Mucosa of stomach (tissue), 1 donor: ENCODE data around the gene CHD1L.

Source experiments
- H3K27me3 ChIP-seq: one replicate; pipeline ENCODE4 v1.7.0; 2013; ENCODE audit warnings: mild to moderate bottlenecking, low read length; ENCODE audit not compliant: control insufficient read depth, insufficient read depth
- H3K36me3 ChIP-seq: one replicate; pipeline ENCODE4 v1.7.0; 2013; ENCODE audit warnings: low read length; ENCODE audit not compliant: control insufficient read depth, insufficient read depth
- H3K4me1 ChIP-seq: one replicate; pipeline ENCODE4 v1.7.0; 2013; ENCODE audit warnings: mild to moderate bottlenecking, low read length; ENCODE audit not compliant: control insufficient read depth, insufficient read depth
- H3K4me3 ChIP-seq: one replicate; pipeline ENCODE4 v1.7.0; 2013; ENCODE audit warnings: low read length
- H3K9ac ChIP-seq: one replicate; pipeline ENCODE4 v1.7.0; 2013; ENCODE audit warnings: mild to moderate bottlenecking, low read length, moderate library complexity
- H3K9me3 ChIP-seq: one replicate; pipeline ENCODE4 v1.7.0; 2013; ENCODE audit warnings: mild to moderate bottlenecking, low read length, moderate library complexity; ENCODE audit not compliant: control insufficient read depth
- donor health status: Pancreatic carcinoma.

CHD1L gene

DNA sequence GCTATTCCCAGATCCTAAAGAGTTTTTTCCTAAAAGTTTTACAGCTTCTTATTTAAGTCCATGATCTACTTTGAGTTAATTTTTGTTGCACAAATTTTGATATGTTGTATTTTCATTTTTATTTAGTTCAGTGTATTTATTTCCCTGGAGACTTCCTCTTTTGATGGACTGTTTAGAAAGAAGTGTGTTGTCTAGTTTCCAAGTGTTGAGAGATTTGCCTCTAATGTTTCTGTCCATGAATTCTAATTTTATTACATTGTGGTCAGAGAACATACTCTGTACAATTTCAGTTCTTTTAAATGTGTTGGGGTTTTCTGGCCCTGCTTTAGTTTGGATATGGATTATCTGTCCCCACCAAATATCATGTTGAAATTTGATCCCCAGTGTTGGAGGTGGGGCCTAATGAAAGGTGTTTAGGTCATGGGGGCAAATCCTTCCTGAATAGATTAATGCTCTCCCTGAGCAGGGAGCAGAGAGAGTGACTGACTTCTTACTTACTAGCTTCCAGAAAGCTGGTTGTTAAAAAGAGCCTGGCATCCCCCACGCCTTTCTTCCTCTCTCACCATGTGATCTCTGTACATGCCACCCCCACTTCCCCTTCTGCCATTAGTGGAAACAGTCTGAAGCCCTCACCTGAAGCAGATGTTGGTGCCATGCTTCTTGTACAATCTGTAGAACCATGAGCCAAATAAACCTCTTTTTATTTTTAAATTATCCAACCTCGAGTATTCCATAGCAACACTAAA, 4.6 kb downstream of the CHD1L start:
- Histone ChIP-seq H3K36me3 (no peaks in the 10 kb centered on the region), H3K4me3 (no peak overlapping the region), H3K27me3 (no peaks in the 10 kb centered on the region), H3K9ac (no peak overlapping the region), H3K9me3 (no peaks in the 10 kb centered on the region), H3K4me1 (peaks cover 10% of the 10 kb centered on the region)

DNA sequence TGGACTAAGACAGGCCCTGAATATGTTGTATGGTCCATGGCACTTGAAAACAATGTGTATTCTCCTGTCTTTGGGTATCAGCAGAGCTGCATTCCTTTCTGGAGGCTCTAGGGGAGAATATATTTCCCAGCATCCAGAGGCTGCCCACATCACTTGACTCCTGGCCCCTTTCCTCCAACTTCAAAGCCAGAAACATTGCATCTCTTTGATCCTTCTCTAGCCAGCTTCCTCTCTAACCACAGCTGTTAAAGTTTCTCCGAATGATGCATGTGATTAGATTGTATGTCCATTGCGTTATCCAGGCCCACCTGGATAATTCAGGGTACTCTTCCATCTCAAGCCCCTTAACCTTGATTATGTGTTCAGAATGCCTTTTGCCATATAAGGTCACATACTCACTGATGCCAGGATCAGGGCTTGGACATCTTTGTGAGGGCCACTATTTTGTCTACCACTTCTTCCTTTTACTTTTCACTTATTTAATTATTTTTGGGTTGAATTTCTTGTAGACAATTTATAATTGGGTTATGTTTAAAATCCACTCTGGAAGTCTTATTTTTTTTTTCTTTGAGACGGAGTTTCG, 5.3 kb downstream of the CHD1L start:
- H3K36me3 ChIP-seq: no peaks in the 10 kb centered on the region
- H3K4me1 ChIP-seq: peaks cover 7% of the 10 kb centered on the region
- no peak overlapping the region for H3K4me3 ChIP-seq
- no peaks in the 10 kb centered on the region for H3K9me3 ChIP-seq
- no peak overlapping the region for H3K9ac ChIP-seq
- H3K27me3 ChIP-seq: no peaks in the 10 kb centered on the region

DNA sequence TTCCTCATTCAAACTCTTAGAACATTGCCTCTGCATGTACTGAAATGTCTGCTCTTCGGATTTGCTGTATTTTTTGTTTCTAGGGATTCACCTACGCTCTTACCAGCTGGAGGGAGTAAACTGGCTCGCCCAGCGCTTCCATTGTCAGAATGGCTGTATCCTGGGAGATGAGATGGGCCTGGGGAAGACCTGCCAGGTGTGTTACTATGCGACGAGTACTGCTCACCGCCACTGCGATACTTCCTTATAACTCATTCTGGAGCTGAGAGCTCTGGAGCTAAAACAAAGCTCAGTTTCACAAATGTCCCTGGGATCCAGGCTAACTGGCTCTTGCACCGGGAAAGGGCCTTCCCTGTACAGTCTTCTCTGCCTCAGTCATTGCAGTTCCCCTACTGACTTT, 10.1 kb downstream of the CHD1L start:
- H3K9ac ChIP-seq: no peak overlapping the region
- peaks cover under 1% of the 10 kb centered on the region for H3K4me1 ChIP-seq
- H3K9me3 ChIP-seq: no peaks in the 10 kb centered on the region
- H3K27me3 ChIP-seq: no peaks in the 10 kb centered on the region
- H3K36me3 ChIP-seq: no peaks in the 10 kb centered on the region
- H3K4me3 ChIP-seq: no peak overlapping the region

DNA sequence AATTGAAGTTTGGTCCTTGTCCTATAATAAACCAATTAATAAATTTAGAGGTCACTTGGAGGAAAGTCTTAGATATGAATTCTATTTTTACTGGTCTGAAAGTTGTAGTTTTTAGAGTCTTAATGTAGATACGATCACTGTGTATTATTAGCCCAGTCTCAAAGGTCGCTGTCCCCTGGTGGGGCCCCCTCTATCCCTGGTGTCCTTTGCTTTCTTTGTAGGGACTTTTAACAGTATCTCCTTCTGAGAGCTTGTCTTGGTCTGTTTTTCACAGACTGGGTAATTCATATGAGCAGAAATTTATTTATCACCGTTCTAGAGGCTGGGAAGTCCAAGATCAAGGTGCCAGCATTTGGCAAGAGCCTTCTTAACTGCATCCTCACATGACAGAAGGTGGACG, 18.5 kb downstream of the CHD1L start:
- Histone ChIP-seq H3K36me3 (no peaks in the 10 kb centered on the region), H3K4me3 (no peak overlapping the region), H3K9ac (no peak overlapping the region), H3K27me3 (no peaks in the 10 kb centered on the region), H3K4me1 (no peaks in the 10 kb centered on the region), H3K9me3 (no peaks in the 10 kb centered on the region)

DNA sequence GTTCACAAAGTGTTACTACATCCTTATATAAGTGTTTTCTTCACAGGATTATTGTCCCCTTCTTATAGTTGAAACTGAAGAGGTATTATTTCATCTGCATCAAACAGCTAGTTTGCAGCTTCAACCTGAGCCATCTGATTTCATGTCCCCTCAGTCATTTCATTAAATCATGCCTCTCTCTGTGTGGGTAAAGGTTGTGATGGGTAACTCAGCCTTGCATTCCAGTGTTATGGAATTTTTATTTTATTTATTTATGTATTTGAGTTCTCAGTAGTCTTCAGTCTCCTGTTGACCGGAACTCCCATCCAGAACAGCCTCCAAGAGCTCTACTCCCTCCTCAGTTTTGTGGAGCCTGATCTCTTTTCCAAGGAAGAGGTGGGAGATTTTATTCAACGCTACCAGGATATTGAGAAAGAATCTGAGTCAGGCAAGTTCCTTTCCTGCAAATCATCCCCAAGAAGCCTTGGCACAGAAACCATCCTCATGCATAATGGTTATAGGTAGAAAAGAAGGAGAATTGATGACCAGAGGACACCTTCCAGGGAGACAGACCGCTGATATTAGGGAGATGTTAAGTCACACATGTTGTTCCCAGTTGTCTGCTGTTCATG, 21.8 kb downstream of the CHD1L start:
- H3K4me1 ChIP-seq: no peaks in the 10 kb centered on the region
- H3K27me3 ChIP-seq: no peaks in the 10 kb centered on the region
- H3K9me3 ChIP-seq: no peaks in the 10 kb centered on the region
- H3K36me3 ChIP-seq: peaks cover 7% of the 10 kb centered on the region
- H3K4me3 ChIP-seq: no peak overlapping the region
- H3K9ac ChIP-seq: no peak overlapping the region

DNA sequence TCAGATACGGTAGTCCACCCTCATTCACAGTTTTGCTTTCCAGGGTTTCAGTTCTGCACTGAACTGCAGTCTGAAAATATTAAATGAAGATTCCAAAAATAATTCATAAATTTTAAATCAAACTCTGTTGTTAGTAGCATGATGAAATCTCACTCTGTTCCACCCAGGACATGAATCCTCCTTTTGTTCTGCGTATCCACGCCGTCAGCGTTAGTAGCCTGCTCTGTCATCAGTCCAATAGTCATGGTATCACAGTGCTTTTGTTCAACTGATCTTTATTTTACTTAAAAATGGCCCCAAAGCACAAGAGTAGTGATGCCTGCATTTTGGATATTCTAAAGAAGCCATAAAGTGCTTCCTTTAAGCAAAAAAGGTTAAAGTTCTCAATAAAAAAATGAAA, 23.9 kb downstream of the CHD1L start:
- Histone ChIP-seq H3K4me1 (no peaks in the 10 kb centered on the region), H3K9me3 (no peaks in the 10 kb centered on the region), H3K9ac (no peak overlapping the region), H3K36me3 (peaks cover 7% of the 10 kb centered on the region), H3K27me3 (no peaks in the 10 kb centered on the region), H3K4me3 (no peak overlapping the region)

DNA sequence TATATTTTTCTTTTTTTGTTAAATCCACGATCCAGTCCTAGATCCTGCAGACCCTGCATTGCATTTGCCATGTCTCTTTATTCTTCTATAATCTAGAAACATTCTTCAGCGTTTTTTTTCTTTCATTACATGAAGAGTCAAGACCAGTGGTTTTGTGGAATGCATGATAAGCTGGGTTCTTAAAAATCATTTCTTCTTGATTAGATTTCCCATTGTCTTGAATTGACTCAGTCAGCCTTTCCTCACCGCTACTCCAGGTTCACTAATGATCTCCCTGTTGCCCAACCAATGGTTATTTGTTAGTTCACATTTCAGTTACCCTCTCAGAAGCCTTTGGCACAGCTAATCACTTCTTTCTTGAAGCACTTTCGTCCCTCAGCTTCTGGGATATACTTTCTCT, 25.2 kb downstream of the CHD1L start:
- H3K36me3 ChIP-seq: peaks cover 7% of the 10 kb centered on the region
- H3K4me1 ChIP-seq: no peaks in the 10 kb centered on the region
- no peaks in the 10 kb centered on the region for H3K27me3 ChIP-seq
- no peak overlapping the region for H3K4me3 ChIP-seq
- H3K9ac ChIP-seq: no peak overlapping the region
- no peaks in the 10 kb centered on the region for H3K9me3 ChIP-seq

DNA sequence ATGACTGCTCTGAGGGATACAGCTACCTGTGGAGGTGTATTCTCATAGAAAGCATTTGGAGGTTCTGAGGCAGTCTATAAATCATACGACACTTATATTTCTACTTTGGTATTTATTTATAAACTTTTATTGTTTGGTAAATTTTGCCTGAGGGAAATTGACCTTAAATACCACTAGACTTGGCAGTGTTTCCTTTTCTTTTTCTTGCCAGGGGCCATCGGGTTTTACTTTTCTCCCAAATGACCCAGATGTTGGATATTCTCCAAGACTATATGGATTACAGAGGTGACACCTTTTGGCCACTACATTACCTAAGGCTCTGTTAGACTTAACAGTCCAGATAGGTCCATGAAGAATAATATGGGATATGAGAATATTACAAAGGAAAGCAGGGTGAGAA, 28.2 kb downstream of the CHD1L start:
- Histone ChIP-seq H3K9ac (no peak overlapping the region), H3K4me1 (no peaks in the 10 kb centered on the region), H3K27me3 (no peaks in the 10 kb centered on the region), H3K9me3 (no peaks in the 10 kb centered on the region), H3K4me3 (no peak overlapping the region), H3K36me3 (peaks cover 7% of the 10 kb centered on the region)

DNA sequence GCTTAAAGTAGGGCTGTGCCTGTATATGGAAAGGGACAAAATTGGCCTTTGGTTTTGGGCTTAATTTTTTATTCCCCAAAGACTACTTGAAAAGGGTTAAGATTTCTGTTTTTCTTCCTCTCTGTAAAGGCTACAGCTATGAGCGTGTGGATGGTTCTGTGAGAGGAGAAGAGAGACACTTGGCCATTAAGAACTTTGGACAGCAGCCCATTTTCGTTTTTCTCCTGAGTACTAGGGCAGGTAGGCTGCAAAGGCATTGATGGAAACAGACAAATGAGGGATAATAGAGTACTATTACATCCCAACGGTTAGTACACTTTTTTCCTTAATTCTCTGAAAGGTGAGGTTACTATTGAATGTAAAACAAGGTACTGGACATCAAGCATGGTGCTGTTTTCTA, 29.6 kb downstream of the CHD1L start:
- H3K27me3 ChIP-seq: no peaks in the 10 kb centered on the region
- no peaks in the 10 kb centered on the region for H3K9me3 ChIP-seq
- H3K36me3 ChIP-seq: peaks cover 16% of the 10 kb centered on the region
- no peak overlapping the region for H3K4me3 ChIP-seq
- no peaks in the 10 kb centered on the region for H3K4me1 ChIP-seq
- no peak overlapping the region for H3K9ac ChIP-seq

DNA sequence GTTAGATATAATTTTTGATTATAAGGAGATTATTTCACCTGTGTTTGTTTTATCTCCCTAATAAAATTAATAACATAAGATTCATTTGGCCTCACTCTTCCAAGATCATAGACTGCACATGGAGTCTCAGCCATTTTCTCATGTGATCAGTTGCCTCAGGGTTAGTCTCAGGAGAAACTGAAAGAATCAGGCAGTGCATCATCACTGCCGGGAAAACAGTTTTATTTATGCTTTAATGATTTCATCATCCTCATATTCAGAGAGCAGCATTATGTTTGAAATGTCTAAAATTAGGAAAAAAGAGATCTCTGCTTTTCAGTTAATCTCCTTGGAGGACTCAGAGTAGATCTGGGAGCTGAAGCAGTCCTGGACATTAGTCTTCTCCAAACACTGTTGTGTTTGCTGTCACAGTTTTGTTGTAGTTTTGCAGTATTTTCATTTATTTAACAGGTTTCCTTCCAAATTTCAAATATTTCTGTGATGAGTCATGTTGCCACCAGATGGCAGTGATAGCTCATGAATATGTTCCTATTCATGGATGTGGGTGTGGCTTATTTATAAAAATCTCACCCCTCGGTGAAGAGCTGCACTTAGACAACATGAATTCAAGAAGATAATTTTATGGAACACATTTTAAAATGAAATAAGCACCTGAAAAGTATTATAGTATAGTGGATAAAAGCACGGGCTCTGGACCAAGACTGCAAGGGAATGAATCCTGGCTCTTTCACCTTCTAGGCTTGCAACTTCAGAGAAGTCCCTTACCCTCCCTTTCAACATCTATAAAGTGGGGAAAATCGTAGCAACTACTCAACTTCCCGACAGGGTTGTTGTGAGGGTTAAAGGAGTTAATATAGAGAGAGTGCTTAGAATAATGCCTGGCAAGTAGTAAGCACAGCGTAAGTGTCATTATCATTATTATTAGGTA, 31.2 kb downstream of the CHD1L start:
- H3K4me3 ChIP-seq: no peak overlapping the region
- H3K4me1 ChIP-seq: no peaks in the 10 kb centered on the region
- no peaks in the 10 kb centered on the region for H3K9me3 ChIP-seq
- peaks cover 11% of the 10 kb centered on the region for H3K36me3 ChIP-seq
- no peaks in the 10 kb centered on the region for H3K27me3 ChIP-seq
- H3K9ac ChIP-seq: no peak overlapping the region

DNA sequence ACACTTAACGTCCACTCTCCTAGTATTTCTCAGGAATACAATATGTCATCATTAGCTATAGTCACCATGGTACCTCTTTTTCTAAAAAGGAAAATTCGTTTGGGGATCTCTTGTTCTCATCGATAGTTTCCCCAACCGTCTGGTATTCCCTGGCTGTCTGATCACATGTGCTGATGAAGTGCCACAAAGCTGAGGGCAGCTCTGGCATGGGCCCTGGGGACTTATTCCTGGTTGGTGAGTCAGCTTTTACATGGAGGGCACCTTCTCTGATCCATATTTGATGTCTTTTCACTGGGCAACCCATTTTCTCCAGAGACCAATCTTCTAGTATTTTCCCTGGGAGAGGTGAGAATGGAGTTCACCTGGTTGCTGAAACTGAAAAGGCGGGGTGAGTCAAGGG, 39.5 kb downstream of the CHD1L start:
- H3K9me3 ChIP-seq: no peaks in the 10 kb centered on the region
- H3K4me3 ChIP-seq: no peak overlapping the region
- peaks cover 6% of the 10 kb centered on the region for H3K36me3 ChIP-seq
- no peaks in the 10 kb centered on the region for H3K4me1 ChIP-seq
- no peaks in the 10 kb centered on the region for H3K27me3 ChIP-seq
- no peak overlapping the region for H3K9ac ChIP-seq

DNA sequence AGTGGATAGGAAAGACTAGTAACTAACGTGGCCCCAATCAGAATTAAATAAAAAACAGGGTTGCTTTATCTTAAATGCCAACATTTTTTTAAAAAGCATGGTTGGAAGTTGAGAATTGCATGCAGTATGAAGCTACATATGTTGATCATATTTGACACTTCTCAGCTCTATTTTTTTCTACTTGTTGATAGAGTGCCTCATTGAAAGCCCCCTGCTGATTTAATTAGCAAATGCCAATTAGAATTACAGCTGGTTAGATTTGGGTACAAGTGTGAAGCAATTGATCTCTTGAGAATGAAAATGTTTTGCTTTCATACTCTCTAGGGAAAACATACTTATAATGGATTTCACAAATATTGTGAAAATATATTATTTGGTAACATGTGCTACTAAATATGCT, 40.5 kb downstream of the CHD1L start:
- H3K4me3 ChIP-seq: no peak overlapping the region
- H3K36me3 ChIP-seq: peaks cover 6% of the 10 kb centered on the region
- H3K9me3 ChIP-seq: no peaks in the 10 kb centered on the region
- H3K27me3 ChIP-seq: no peaks in the 10 kb centered on the region
- no peaks in the 10 kb centered on the region for H3K4me1 ChIP-seq
- H3K9ac ChIP-seq: no peak overlapping the region
